Urothelium cell line (cell line): ENCODE measurements around the gene RET.

ENCODE experiments used
- DNase-seq: peaks from one replicate; pipeline ENCODE4 v3.0.0; 2011; ENCODE audit warnings: low spot score, mixed read lengths
- FAIRE-seq: peaks from 2 replicates; lab custom pipeline; 2011; peaks lifted over from hg19 to GRCh38; lab: Jason Lieb, UNC

Gene RET

GRCh38 chr10:43076876-43077420, at the start of gene RET:
TSS of gene RET (plus strand) at chr10:43077069. CDS start at chr10:43077259, 190 bp downstream.
- DNase-seq (peak; percentile 61), FAIRE-seq (peak; percentile 63)

- DNase-seq (no peak), FAIRE-seq (peak; percentile 96)
Measured at GRCh38 chr10:43027331-43027955, 49.4 kb upstream of the RET start.

GRCh38 chr10:43028143-43028542, 48.7 kb upstream of the RET start:
- DNase-seq, result no peak
- FAIRE-seq, result no peak

- FAIRE-seq (peak; percentile 86), DNase-seq (no peak)
Measured at GRCh38 chr10:43029043-43029442, 47.8 kb upstream of the RET start.

- FAIRE-seq, result no peak
- DNase-seq, result no peak
Measured at GRCh38 chr10:43032613-43033012, 44.3 kb upstream of the RET start.

GRCh38 chr10:43035800-43036199, 41.1 kb upstream of the RET start:
- no peak for DNase-seq
- no peak for FAIRE-seq

- FAIRE-seq (no peak), DNase-seq (no peak)
Measured at GRCh38 chr10:43036481-43037428, 40.1 kb upstream of the RET start.

- FAIRE-seq (no peak), DNase-seq (no peak)
Measured at GRCh38 chr10:43037440-43037839, 39.4 kb upstream of the RET start.

- no peak for DNase-seq
- no peak for FAIRE-seq
Measured at GRCh38 chr10:43037942-43038782, 38.7 kb upstream of the RET start.

GRCh38 chr10:43038783-43039623, 37.9 kb upstream of the RET start:
- FAIRE-seq, result no peak
- no peak for DNase-seq

GRCh38 chr10:43039624-43040481, 37.0 kb upstream of the RET start:
- FAIRE-seq (no peak), DNase-seq (no peak)

- FAIRE-seq (peak; percentile 82), DNase-seq (no peak)
Measured at GRCh38 chr10:43040482-43041256, 36.2 kb upstream of the RET start.

- DNase-seq (no peak), FAIRE-seq (no peak)
Measured at GRCh38 chr10:43041422-43042342, 35.2 kb upstream of the RET start.

- no peak for DNase-seq
- no peak for FAIRE-seq
Measured at GRCh38 chr10:43042503-43043341, 34.1 kb upstream of the RET start.

- no peak for DNase-seq
- no peak for FAIRE-seq
Measured at GRCh38 chr10:43043342-43043772, 33.5 kb upstream of the RET start.

GRCh38 chr10:43043773-43044447, 33.0 kb upstream of the RET start:
- FAIRE-seq (no peak), DNase-seq (no peak)
